Measurements from ENCODE around the gene POP5.

The POP5 gene

DNA sequence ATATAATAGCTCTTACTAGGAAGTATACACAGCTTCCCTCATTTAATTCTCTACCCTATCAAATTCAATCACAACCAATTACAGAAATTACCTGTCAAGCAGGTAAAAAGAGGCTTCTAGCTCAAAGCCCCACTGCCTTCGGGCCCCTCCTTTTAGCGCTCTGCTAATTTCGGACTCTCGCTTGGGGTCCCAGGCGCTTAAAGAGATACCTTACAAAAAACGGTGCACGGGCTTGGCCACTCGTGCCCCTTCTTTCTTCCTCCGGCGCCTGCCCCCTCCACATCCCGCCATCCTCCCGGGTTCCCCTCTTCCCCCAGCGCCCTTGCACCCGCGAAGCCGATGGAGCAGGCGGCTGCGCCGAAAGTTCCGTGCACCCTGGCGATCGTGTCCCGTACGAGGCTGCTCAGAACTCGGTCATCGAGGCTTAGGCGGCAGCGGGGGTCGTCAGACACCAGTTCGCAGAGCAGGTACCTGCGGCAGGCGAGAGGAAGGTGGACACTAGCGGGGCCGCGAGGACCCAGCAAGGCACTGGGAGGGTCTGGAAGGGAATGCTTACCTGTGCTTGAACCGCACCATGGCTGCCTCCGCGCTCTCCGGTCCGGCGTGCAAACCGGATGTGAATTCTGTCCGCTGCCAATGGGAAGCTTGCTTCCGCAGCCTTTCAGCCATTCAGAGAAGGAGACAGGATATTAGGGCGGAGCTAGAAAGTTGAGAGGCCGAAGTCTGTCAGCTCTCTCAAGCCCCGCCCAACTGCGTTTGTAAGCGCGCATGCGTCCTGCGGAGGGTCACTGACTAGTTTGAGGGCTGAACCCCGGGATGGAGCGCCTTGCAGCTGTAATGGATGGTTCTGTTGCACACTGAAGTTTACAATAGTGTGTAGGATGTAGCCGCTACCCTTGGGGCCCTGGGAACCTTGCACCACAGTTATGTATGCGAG lies at the start of gene POP5:
TSS of gene POP5 (minus strand) at position 616 of the 937 bp plus-strand sequence. CDS start at position 576, 40 bp downstream.
- in situ Hi-C loops (cut with HindIII; ENCODE audit: low sequenced_read_pairs) = no loop called here
- TF ChIP-seq, protein P1, sequence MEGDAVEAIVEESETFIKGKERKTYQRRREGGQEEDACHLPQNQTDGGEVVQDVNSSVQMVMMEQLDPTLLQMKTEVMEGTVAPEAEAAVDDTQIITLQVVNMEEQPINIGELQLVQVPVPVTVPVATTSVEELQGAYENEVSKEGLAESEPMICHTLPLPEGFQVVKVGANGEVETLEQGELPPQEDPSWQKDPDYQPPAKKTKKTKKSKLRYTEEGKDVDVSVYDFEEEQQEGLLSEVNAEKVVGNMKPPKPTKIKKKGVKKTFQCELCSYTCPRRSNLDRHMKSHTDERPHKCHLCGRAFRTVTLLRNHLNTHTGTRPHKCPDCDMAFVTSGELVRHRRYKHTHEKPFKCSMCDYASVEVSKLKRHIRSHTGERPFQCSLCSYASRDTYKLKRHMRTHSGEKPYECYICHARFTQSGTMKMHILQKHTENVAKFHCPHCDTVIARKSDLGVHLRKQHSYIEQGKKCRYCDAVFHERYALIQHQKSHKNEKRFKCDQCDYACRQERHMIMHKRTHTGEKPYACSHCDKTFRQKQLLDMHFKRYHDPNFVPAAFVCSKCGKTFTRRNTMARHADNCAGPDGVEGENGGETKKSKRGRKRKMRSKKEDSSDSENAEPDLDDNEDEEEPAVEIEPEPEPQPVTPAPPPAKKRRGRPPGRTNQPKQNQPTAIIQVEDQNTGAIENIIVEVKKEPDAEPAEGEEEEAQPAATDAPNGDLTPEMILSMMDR (IDR thresholded peaks at IDR 0.05; ENCODE audit: low read depth, low read length) = no peak
- DNase-seq (ENCODE audit: low read depth, low spot score) = peak; percentile 97
- H3K4me3 ChIP-seq (ENCODE audit: low read depth, low read length) = peak within 1 kb of the TSS; percentile 74

DNA sequence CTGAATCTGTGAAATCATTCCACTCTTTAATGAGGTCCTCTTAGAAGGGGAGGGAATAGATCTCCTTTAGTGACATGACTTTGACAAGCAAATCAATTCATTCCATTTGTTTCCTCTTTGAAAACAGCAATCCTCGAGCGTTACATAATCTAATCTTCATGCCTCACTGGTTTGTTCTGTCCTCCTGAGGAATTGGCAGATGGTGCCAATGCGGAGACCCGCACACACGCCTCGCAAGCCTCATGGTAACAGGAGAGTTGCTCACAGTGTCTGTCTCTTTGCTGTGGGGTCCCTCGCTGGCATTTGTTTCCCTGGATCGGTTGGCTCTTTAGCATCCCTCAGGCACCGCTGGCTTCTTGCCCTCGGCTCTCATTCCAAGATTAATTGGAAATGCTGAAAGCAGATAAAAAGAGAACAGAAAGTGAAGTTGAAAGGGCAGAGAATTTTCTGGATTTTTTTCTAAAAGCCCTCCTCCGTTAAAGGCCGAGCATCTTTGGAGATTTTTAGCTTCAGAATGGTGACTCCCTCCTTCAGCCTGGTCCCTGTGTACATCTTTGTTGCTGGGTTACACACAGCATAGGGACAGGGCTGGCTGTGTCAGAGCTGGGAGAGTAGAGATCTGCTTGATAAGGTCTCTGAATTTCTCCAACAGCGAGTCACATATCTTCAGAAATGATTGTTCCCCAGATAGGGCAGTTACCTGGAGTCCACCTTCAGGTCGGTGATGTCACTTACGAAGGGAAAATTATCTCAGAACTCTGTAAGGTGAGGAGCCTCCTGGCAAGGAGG lies 49.1 kb upstream of the POP5 start:
- no peak overlapping the region for H3K4me3 ChIP-seq (ENCODE audit: low read depth, low read length)
- in situ Hi-C loops (cut with HindIII; ENCODE audit: low sequenced_read_pairs) = no loop called here
- no peak for DNase-seq (ENCODE audit: low read depth, low spot score)
- TF ChIP-seq, protein P1 (IDR thresholded peaks at IDR 0.05; ENCODE audit: low read depth, low read length) = no peak

GRCh38 chr12:120628919-120629318 lies 47.7 kb upstream of the POP5 start:
- no peak for DNase-seq (ENCODE audit: low read depth, low spot score)
- TF ChIP-seq, protein P1 (IDR thresholded peaks at IDR 0.05; ENCODE audit: low read depth, low read length) = peak; percentile 35
- H3K4me3 ChIP-seq (ENCODE audit: low read depth, low read length) = no peak overlapping the region
- in situ Hi-C loops (cut with HindIII; ENCODE audit: low sequenced_read_pairs) = no loop called here

DNA sequence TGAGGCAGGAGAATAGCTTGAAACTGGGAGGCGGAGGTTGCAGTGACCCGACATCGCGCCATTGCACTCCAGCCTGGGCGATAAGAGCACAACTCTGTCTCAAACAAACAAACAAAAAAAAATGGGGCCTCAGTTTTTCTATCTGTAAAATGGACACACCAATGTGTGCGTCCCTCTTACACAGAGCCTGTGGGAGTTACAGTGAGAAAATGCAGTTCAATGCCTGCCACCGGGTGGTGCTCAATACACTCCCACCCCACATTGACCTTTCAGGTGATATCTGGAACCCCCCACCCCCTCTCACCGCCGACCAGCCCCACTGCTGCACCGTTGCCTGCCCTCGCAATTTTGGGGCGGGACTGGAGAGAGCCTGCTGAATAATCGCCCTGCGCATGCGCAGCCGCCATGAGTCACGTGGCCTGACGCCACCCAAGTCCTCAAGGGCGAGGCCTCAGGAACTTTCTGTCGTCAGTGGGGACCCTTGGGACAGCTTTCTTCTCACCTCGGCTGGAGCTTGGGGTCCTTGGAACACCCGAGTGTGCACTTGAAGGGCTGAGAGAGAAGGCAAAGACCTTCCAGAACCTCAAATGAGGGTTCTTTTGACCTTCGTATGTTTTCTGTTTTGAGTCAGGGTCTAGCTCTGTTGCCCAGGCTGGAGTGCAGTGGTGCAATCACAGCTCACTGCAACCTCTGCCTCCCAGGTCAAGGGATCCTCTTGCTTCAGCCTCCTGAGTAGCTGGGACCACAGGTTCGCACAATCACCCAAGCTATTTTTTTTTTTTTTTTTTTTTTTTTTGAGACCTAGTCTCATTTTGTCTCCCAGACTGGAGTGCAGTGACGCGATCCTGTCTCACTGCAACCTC lies 44.6 kb upstream of the POP5 start:
- no peak for DNase-seq (ENCODE audit: low read depth, low spot score)
- in situ Hi-C loops (cut with HindIII; ENCODE audit: low sequenced_read_pairs) = no loop called here
- TF ChIP-seq, protein P1 (IDR thresholded peaks at IDR 0.05; ENCODE audit: low read depth, low read length) = no peak
- no peak overlapping the region for H3K4me3 ChIP-seq (ENCODE audit: low read depth, low read length)

GRCh38 chr12:120620624-120621023 lies 39.4 kb upstream of the POP5 start:
- H3K4me3 ChIP-seq (ENCODE audit: low read depth, low read length) = no peak overlapping the region
- in situ Hi-C loops (cut with HindIII; ENCODE audit: low sequenced_read_pairs) = no loop called here
- TF ChIP-seq, protein P1 (IDR thresholded peaks at IDR 0.05; ENCODE audit: low read depth, low read length) = no peak
- DNase-seq (ENCODE audit: low read depth, low spot score) = no peak
